NT2/D1 (cell line): Measurements from ENCODE around the gene FOXO3.

Experiments used
- DNase-seq: peaks from one replicate; pipeline ENCODE4 v3.0.0-alpha.2; 2011; ENCODE audit warnings: low read depth, low spot score
- H3K27me3 ChIP-seq: 2 replicates; pipeline ENCODE4 v1.6.0; 2011; ENCODE audit warnings: mild to moderate bottlenecking; ENCODE audit not compliant: insufficient read length, insufficient read depth
- H3K36me3 ChIP-seq: 2 replicates; pipeline ENCODE4 v1.6.1; 2011; ENCODE audit warnings: mild to moderate bottlenecking, low read length, mixed read lengths; ENCODE audit not compliant: insufficient read depth, insufficient read length
- H3K4me1 ChIP-seq: 2 replicates; pipeline ENCODE4 v1.5.1; 2011; ENCODE audit not compliant: insufficient read depth, insufficient read length
- H3K4me3 ChIP-seq: 2 replicates; pipeline ENCODE4 v1.5.1; 2011; ENCODE audit warnings: low read depth; ENCODE audit not compliant: insufficient read length
- H3K9ac ChIP-seq: 2 replicates; pipeline ENCODE4 v1.6.0; 2011; ENCODE audit warnings: low read depth; ENCODE audit not compliant: insufficient read length
- H3K9me3 ChIP-seq: 2 replicates; pipeline ENCODE4 v1.5.1; 2011; ENCODE audit warnings: mild to moderate bottlenecking, low read length; ENCODE audit not compliant: insufficient read depth
- SUZ12 ChIP-seq: IDR thresholded peaks from 2 replicates; pipeline ENCODE4 v1.6.1; 2011; ENCODE audit not compliant: insufficient read length, insufficient read depth; ENCODE audit errors: extremely low read depth
- YY1 ChIP-seq: IDR thresholded peaks from 2 replicates; pipeline ENCODE4 v1.6.1; 2011; ENCODE audit not compliant: insufficient read length, insufficient read depth
- ZNF274 ChIP-seq: IDR thresholded peaks from 2 replicates; pipeline ENCODE4 v1.6.1; 2011; ENCODE audit warnings: mild to moderate bottlenecking, low read depth, low read length

The FOXO3 gene

DNA sequence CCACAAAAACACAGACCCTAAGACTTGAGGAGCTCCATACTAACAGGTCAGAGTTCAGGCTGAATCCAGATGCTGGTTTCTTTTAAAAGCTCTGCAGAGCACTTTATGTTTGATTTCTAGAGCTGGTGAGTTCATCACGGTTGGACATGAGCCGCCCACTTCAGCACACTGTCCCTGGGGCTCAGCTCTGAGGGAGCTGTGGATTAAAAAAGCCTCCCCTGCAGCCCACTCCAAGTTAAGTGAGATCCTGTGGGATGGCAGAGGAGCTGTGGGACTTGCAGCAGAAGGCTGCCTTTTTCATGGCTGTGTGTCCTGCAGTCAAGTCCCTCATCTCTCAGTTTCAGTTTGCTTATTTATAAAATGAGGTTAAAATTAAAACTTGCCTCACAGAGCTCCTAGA, 110.5 kb downstream of the FOXO3 start:
- Histone ChIP-seq H3K36me3 (peaks cover 3% of the 10 kb centered on the region), H3K4me3 (no peak overlapping the region), H3K9me3 (no peaks in the 10 kb centered on the region), H3K4me1 (no peaks in the 10 kb centered on the region), H3K9ac (no peak overlapping the region), H3K27me3 (no peaks in the 10 kb centered on the region)
- DNase-seq, result no peak
- TF ChIP-seq ZNF274 (no peak), SUZ12 (no peak), YY1 (no peak)

- no peaks in the 10 kb centered on the region for H3K9me3 ChIP-seq
- no peaks in the 10 kb centered on the region for H3K4me1 ChIP-seq
- no peaks in the 10 kb centered on the region for H3K27me3 ChIP-seq
- H3K4me3 ChIP-seq, result no peak overlapping the region
- H3K9ac ChIP-seq, result no peak overlapping the region
- TF ChIP-seq YY1 (no peak), ZNF274 (no peak)
- peaks cover 3% of the 10 kb centered on the region for H3K36me3 ChIP-seq
- peak; percentile 51 for DNase-seq
These were observed 111.1 kb downstream of the FOXO3 start for GRCh38 chr6:108671790-108672189.

DNA sequence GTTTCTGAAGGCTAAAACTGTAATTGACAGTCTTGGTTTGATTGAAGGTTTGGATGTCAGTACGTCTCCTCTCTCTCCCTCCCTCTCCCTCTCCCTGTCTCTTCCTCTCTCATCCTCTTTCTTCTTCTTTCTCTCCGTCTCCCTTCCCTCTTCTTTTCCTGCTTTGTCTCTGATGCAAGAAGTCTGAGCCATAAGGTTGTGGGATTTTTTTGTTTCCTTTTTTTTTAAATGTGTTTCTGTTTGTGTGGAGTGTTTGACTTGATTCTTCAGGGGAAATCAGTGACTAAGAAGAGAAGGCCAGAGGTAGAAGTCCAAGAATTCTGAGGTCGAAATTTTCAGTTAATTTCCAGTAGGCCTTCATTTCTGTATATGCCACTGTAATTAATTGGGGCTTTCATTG, 111.9 kb downstream of the FOXO3 start:
- no peak overlapping the region for H3K4me3 ChIP-seq
- DNase-seq, result no peak
- no peak overlapping the region for H3K9ac ChIP-seq
- H3K27me3 ChIP-seq, result no peaks in the 10 kb centered on the region
- H3K9me3 ChIP-seq, result no peaks in the 10 kb centered on the region
- TF ChIP-seq ZNF274, result no peak
- no peak for TF ChIP-seq YY1
- H3K4me1 ChIP-seq, result peaks cover 3% of the 10 kb centered on the region
- H3K36me3 ChIP-seq, result peaks cover 3% of the 10 kb centered on the region

GRCh38 chr6:108673153-108673552, 112.4 kb downstream of the FOXO3 start:
- no peak for DNase-seq
- H3K36me3 ChIP-seq, result peaks cover 3% of the 10 kb centered on the region
- peaks cover 3% of the 10 kb centered on the region for H3K4me1 ChIP-seq
- H3K9ac ChIP-seq, result no peak overlapping the region
- no peaks in the 10 kb centered on the region for H3K27me3 ChIP-seq
- no peak overlapping the region for H3K4me3 ChIP-seq
- H3K9me3 ChIP-seq, result no peaks in the 10 kb centered on the region
- no peak for TF ChIP-seq ZNF274
- TF ChIP-seq SUZ12, result no peak

DNA sequence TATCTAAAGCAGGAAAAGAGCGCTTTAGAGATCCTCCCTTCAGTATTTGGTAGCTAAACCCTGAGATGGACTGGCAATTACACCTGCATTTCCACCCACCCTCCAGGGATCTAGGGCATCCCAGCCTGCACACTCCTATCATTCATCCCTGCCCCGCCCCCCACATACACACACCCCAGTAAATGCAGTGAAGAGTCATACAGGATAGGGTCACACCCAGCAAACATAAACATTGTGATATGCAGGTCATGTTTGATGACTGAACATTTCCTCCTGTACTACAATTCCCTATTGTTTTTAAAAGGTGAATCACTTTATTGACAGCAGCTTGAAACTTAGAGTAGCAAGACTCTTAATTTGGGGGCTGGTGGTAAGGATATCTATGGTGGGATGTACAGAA, 112.9 kb downstream of the FOXO3 start:
- H3K9me3 ChIP-seq, result no peaks in the 10 kb centered on the region
- no peak for DNase-seq
- no peaks in the 10 kb centered on the region for H3K27me3 ChIP-seq
- H3K4me1 ChIP-seq, result peaks cover 3% of the 10 kb centered on the region
- no peak overlapping the region for H3K9ac ChIP-seq
- TF ChIP-seq ZNF274 (no peak), YY1 (no peak), SUZ12 (no peak)
- no peak overlapping the region for H3K4me3 ChIP-seq
- H3K36me3 ChIP-seq, result no peaks in the 10 kb centered on the region

DNA sequence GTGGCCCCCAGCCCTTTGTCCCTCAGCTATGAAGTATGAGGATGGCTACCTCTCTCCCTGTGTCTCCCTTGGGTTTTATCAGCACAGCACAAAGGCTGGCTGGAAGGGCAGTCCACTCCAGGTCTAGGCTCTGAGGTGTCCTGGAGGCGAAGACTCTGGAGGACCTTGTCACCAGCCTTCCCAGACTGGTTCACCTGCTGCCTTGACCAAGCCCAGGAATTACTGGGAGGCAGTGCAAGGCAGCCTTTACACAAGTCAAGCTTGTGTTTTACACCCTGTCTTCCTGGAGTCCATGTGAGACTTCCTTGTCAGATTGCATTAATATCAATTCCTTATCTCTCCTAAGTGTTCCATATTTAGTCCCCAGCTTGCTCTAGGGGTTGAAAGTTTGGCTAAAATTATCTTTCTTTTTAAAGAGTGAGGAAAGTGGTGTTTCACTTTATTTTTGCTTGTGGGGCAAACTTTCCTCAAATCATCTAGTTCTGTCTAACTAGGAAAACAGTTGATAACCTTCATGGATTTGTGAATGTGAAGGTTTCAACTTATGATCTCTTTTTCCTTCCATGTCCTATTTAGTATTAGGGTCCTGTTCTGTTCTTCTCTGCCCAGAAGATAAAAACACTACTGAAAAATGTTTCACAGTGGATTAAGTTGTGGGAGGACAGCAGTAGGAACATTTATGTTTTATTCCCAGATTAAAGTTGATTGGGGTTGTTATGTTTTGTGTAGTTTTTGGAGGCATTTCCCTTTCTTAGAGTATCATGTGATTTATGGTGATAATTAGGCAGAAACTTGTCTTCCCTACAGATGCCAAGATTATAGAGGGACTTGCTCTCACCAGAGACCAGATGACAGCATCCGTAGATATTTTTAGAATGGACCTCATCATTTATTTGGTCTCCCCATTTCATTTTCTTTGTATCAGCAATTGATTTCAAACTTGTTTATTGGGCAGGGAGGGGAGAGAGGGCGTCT, 114.8 kb downstream of the FOXO3 start:
- TF ChIP-seq SUZ12, result no peak
- no peak for TF ChIP-seq YY1
- no peak for TF ChIP-seq ZNF274

GRCh38 chr6:108676555-108676954, 115.8 kb downstream of the FOXO3 start:
- Histone ChIP-seq H3K27me3 (no peaks in the 10 kb centered on the region), H3K36me3 (no peaks in the 10 kb centered on the region), H3K4me1 (peaks cover 3% of the 10 kb centered on the region), H3K9ac (no peak overlapping the region), H3K4me3 (no peak overlapping the region), H3K9me3 (no peaks in the 10 kb centered on the region)
- no peak for TF ChIP-seq SUZ12
- no peak for DNase-seq

More for the DNA sequence above, 114.8 kb downstream of the FOXO3 start:
- H3K36me3 ChIP-seq, result no peaks in the 10 kb centered on the region
- no peak overlapping the region for H3K9ac ChIP-seq
- H3K4me3 ChIP-seq, result no peak overlapping the region
- H3K9me3 ChIP-seq, result no peaks in the 10 kb centered on the region
- no peak for DNase-seq
- H3K27me3 ChIP-seq, result no peaks in the 10 kb centered on the region
- peaks cover 3% of the 10 kb centered on the region for H3K4me1 ChIP-seq
